Thyroid gland (tissue), 4 donors: ENCODE data around the gene DCP1B.

ENCODE experiments used
- CTCF ChIP-seq, 6 experiments: fragments of 200-600 bp in 3 of 6; fragments of 450-650 bp in 3 of 6; sonication (generic) in 3 of 6; IDR thresholded peaks; one replicate each; pipeline ENCODE4 v1.5.1; 2016 to 2019; ENCODE audit warnings: antibody characterized with exemption in 6 of 6, mild to moderate bottlenecking in 2 of 6, inconsistent platforms in 1 of 6, moderate library complexity in 1 of 6
- POLR2A ChIP-seq, 2 donors: fragments of 450-650 bp; IDR thresholded peaks; one replicate each; pipeline ENCODE4 v1.6.1; 2017; ENCODE audit warnings: antibody characterized with exemption in 2 of 2, mild to moderate bottlenecking in 2 of 2, moderate library complexity in 1 of 2

DNA sequence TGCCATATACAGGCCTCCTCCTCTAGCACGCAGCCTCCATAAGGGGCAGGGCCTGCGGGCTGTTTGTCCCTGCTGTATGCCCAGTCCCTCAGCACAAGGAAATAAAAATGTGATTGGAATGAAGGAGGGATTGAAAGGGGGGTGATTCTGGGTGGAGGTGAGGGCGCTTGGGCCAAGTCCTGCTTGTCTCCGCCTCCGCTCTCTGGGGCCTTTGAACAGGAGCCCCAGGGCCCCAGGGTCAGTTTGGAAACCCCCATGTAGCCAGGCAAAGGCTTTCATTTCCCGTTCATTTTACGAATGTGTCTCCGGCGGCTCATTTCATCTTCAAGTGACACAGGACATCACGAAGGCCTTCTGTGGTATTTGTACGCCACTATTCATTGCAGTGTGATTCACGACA is 81.3 kb downstream of the DCP1B start:
- TF ChIP-seq CTCF (IDR thresholded peaks at IDR 0.05) (no peak), POLR2A (IDR thresholded peaks at IDR 0.05) (no peak)
